Upper lobe of right lung (tissue), 1 donor: ENCODE results near the gene NRTN. TPM values are rescaled to one million over a fixed set of nuclear protein-coding genes. Genes with fewer than 3 reads are reported as not detected.

Source experiments
- ATAC-seq: fragments of 200-7000 bp; cut with Tn5 transposase; one replicate; pipeline ENCODE4 v1.9.1; 2020; ENCODE audit warnings: mild to moderate bottlenecking, moderate library complexity
- DNase-seq: peaks from one replicate; pipeline ENCODE4 v3.0.0-alpha.2; 2020
- H3K27ac ChIP-seq: fragments of 200-600 bp; one replicate; pipeline ENCODE4 v1.8.0; 2022
- H3K27me3 ChIP-seq: fragments of 200-600 bp; one replicate; pipeline ENCODE4 v1.8.0; 2022; ENCODE audit warnings: mild to moderate bottlenecking
- H3K36me3 ChIP-seq: fragments of 200-600 bp; one replicate; pipeline ENCODE4 v1.8.0; 2022
- H3K4me1 ChIP-seq: fragments of 200-600 bp; one replicate; pipeline ENCODE4 v1.8.0; 2022
- H3K4me3 ChIP-seq: fragments of 200-600 bp; one replicate; pipeline ENCODE4 v1.8.0; 2022; ENCODE audit warnings: mild to moderate bottlenecking
- H3K9me3 ChIP-seq: fragments of 200-600 bp; one replicate; pipeline ENCODE4 v1.8.0; 2022
- intact Hi-C: fragments of 100-400 bp; cut with DNase I; formaldehyde crosslinking; loops from one replicate; pipeline ENCODE4 v1.11.0; 2022
- long read RNA-seq: library from polyadenylated mRNA; unstranded; transcript quantifications from one replicate; pipeline ENCODE4 v2.0.0, GENCODE V29; 2021
- total RNA-seq: library from RNA; stranded (reverse); fragmentation: NEBNext Ultra II Directional; extraction: Animal tissue kit (Norgen Biotek cat#: 25700); gene quantifications from one replicate; pipeline ENCODE4 v1.2.1, GENCODE V29; 2021
- TF ChIP-seq, protein P1 (sequence below): fragments of 200-600 bp; IDR thresholded peaks from one replicate; pipeline ENCODE4 v1.8.0; 2022; ENCODE audit warnings: antibody characterized with exemption
- donor health status: DM: no; HTN: yes; CAD: no; lungs with severe emphysema.

NRTN gene
- total RNA-seq = 2.1 TPM
- long read RNA-seq, partial matches to known transcripts = 12 of 16 reads
- long read RNA-seq, other reads (novel, unspliced or antisense) = 2 of 16 reads

- peaks cover 32% of the 10 kb centered on the region for H3K27me3 ChIP-seq
- DNase-seq = peak; percentile 74
Measured at GRCh38 chr19:5804516-5805461, at the start of gene NRTN. Gene NRTN, plus strand, starts transcription at chr19:5805067. Its CDS starts 19,099 bp downstream, at chr19:5824166.

DNA sequence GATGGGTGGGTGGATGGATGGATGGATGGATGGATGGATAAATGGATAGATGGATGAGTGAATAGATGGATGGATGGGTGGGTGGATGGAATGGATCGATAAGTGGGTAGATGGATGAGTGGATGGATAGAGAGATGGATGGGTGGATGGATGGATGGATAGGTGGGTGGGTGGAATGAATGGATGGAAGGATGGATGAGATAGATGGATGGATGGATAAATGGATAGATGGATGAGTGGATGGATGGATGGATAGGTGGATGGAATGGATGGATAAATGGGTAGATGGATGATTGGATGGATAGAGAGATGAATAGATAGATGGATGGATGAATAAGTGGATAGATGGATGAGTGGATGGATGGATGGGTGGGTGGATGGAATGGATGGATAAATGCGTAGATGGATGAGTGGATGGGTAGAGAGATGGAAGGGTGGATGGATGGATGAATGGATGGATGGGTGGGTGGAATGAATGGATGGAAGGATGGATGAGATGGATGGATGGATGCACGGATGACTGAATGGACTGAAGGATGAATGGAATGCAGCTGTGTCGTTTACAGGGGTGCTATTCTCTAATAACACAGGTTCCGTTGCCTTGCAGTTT lies 42.2 kb upstream of the NRTN start:
- H3K27ac ChIP-seq = no peak overlapping the region
- no peaks in the 10 kb centered on the region for H3K9me3 ChIP-seq
- intact Hi-C loops = no loop called here
- no peaks in the 10 kb centered on the region for H3K27me3 ChIP-seq
- H3K4me1 ChIP-seq = no peaks in the 10 kb centered on the region
- no peak for ATAC-seq
- H3K36me3 ChIP-seq = no peaks in the 10 kb centered on the region
- TF ChIP-seq, protein P1, sequence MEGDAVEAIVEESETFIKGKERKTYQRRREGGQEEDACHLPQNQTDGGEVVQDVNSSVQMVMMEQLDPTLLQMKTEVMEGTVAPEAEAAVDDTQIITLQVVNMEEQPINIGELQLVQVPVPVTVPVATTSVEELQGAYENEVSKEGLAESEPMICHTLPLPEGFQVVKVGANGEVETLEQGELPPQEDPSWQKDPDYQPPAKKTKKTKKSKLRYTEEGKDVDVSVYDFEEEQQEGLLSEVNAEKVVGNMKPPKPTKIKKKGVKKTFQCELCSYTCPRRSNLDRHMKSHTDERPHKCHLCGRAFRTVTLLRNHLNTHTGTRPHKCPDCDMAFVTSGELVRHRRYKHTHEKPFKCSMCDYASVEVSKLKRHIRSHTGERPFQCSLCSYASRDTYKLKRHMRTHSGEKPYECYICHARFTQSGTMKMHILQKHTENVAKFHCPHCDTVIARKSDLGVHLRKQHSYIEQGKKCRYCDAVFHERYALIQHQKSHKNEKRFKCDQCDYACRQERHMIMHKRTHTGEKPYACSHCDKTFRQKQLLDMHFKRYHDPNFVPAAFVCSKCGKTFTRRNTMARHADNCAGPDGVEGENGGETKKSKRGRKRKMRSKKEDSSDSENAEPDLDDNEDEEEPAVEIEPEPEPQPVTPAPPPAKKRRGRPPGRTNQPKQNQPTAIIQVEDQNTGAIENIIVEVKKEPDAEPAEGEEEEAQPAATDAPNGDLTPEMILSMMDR = no peak
- no peak for DNase-seq
- H3K4me3 ChIP-seq = no peak overlapping the region

More at GRCh38 chr19:5804516-5805461, at the start of gene NRTN:
- no peak within 1 kb of the TSS for H3K27ac ChIP-seq
- H3K36me3 ChIP-seq = no peaks in the 10 kb centered on the region
- TF ChIP-seq, protein P1 = no peak
- intact Hi-C loops = no loop called here
- no peaks in the 10 kb centered on the region for H3K9me3 ChIP-seq
- ATAC-seq = peak; percentile 53
- H3K4me1 ChIP-seq = peaks cover 16% of the 10 kb centered on the region
- peak within 1 kb of the TSS; percentile 35 for H3K4me3 ChIP-seq

DNA sequence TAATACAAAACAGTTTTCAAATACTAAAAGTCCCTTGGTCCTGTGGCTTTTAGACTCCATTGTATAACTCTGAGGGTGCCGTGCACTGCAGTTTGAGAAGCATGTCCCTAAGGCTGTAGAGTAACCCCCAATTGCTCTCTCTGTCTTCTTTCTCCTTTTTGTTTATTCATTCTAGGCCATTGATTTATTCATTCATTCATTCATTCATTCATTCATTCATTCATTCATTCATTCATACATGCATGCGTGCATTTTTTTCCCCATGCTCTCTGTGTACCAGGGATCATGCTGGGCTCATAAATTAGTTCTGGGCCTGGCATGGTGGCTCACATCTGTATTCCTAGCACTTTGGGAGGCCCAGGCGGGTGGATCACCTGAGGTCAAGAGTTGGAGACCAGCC lies 39.6 kb upstream of the NRTN start:
- Histone ChIP-seq H3K9me3 (no peaks in the 10 kb centered on the region), H3K4me1 (no peaks in the 10 kb centered on the region), H3K36me3 (no peaks in the 10 kb centered on the region), H3K4me3 (no peak overlapping the region), H3K27me3 (no peaks in the 10 kb centered on the region), H3K27ac (no peak overlapping the region)
- intact Hi-C loops = no loop called here
- DNase-seq (no peak), ATAC-seq (no peak)
- TF ChIP-seq, protein P1 = no peak

DNA sequence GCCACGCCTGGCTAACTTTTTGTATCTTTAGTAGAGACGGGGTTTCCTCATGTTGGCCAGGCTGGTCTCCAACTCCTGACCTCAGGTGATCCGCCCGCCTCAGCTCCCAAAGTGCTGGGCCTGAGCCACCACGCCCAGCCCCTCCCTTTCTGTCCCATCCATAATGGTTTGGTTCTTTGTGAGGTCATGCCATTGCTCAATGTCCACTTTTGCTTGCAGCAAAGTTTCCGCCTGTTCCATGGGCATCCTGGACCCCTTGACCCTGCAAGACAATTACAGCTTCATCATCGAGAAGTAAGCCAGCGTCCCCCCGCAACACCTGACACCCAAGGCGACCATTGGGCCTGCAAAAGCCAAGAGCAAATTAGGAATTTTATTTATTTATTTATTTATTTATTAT lies 36.9 kb upstream of the NRTN start:
- Histone ChIP-seq H3K27ac (no peak overlapping the region), H3K9me3 (no peaks in the 10 kb centered on the region), H3K4me3 (no peak overlapping the region), H3K27me3 (no peaks in the 10 kb centered on the region), H3K36me3 (no peaks in the 10 kb centered on the region), H3K4me1 (no peaks in the 10 kb centered on the region)
- ATAC-seq = no peak
- TF ChIP-seq, protein P1 = no peak
- intact Hi-C loops = no loop called here
- no peak for DNase-seq

DNA sequence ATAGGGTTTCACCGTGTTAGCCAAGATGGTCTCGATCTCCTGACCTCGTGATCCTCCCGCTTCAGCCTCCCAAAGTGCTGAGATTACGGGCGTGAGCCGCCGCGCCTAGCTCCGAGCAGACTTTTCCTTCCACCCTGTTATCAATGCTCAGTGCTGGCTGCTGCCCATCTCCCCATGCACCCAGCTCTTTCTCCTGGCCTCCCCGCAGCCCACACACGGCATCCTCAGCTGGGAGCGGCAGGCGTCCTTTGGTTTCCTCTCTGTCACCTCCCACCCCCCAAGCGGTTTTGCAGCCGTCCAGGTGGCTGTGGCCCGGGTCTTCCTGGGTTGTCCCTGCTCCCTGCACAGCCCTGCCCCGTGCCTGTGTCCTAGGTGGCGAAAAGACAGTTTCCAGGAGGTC lies 32.5 kb upstream of the NRTN start:
- no peak for ATAC-seq
- no peak for DNase-seq
- Histone ChIP-seq H3K36me3 (no peaks in the 10 kb centered on the region), H3K27ac (no peak overlapping the region), H3K4me3 (no peak overlapping the region), H3K27me3 (no peaks in the 10 kb centered on the region), H3K4me1 (no peaks in the 10 kb centered on the region), H3K9me3 (no peaks in the 10 kb centered on the region)
- intact Hi-C loops = no loop called here
- TF ChIP-seq, protein P1 = no peak
